AG09319 (cell line): ENCODE measurements around the gene MAFG.

ENCODE experiments used
- DNase-seq: peaks from one replicate; pipeline ENCODE4 v3.0.0-alpha.2; 2010; ENCODE audit warnings: low read depth; ENCODE audit errors: extremely low read depth
- TF ChIP-seq, protein P1 (sequence below): IDR thresholded peaks from 2 replicates; pipeline ENCODE4 v1.5.1; 2011; ENCODE audit warnings: low read depth, mild to moderate bottlenecking, inconsistent platforms, low read length, moderate library complexity

The MAFG gene

GRCh38 chr17:81951785-81952684 is 24.5 kb upstream of the MAFG start:
- DNase-seq, result no peak
- TF ChIP-seq, protein P1, sequence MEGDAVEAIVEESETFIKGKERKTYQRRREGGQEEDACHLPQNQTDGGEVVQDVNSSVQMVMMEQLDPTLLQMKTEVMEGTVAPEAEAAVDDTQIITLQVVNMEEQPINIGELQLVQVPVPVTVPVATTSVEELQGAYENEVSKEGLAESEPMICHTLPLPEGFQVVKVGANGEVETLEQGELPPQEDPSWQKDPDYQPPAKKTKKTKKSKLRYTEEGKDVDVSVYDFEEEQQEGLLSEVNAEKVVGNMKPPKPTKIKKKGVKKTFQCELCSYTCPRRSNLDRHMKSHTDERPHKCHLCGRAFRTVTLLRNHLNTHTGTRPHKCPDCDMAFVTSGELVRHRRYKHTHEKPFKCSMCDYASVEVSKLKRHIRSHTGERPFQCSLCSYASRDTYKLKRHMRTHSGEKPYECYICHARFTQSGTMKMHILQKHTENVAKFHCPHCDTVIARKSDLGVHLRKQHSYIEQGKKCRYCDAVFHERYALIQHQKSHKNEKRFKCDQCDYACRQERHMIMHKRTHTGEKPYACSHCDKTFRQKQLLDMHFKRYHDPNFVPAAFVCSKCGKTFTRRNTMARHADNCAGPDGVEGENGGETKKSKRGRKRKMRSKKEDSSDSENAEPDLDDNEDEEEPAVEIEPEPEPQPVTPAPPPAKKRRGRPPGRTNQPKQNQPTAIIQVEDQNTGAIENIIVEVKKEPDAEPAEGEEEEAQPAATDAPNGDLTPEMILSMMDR, result no peak

DNA sequence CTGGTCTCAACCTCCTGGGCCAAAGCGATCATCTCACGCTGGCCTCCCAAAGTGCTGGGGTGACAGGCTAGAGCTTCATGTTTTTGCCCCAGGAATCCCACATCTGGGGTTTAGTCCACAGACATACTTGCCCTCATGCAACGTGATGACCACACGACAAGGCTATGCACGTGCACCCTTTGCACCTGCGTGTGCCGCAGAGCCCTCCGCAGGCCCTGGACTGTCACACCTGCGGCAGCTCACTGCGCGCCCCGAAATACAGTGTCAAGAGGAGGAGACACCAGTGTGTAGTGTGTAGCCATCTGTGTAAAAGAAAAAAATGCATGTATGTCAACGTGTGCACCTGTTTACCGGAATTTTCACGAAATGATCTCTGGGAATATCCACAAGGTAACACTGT is 23.0 kb upstream of the MAFG start:
- no peak for DNase-seq

DNA sequence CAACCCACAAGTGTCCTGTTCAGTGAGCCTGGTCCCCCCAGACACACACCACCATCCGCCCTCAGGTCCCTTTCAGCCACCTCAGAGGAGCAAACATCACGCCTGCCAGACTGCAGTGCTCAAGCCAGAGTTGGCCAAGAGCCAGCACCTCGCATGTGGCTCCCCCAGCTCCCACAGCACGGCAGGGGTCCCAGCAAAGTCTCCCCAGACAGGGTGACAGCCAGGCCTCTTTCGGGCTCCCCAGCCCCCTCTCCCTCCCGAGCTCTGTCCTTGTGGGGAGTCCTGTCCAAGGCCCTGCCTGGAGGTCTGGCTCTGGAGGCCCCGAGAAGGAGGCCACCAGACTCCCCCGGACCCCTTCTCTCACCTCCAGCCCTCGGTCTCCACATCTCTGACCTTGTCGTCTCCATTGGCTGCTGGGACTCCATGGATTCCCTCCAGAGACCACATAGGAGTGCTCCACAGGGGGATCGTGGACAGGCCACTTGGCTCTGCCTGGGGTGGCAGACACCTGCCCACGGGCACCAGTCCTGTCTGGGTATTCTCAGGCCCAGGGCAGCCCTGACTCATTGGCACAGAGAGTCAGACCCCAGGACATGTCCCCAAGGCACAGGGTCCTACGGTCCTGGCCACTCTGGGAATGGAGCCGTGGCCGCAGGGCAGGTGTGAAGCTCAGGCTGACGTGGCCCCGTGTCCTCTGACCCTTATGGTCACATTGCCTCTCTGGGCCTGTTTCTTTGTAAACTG is 21.3 kb upstream of the MAFG start:
- TF ChIP-seq, protein P1, result no peak
- no peak for DNase-seq

More for the DNA sequence above, 23.0 kb upstream of the MAFG start:
- TF ChIP-seq, protein P1, result no peak

DNA sequence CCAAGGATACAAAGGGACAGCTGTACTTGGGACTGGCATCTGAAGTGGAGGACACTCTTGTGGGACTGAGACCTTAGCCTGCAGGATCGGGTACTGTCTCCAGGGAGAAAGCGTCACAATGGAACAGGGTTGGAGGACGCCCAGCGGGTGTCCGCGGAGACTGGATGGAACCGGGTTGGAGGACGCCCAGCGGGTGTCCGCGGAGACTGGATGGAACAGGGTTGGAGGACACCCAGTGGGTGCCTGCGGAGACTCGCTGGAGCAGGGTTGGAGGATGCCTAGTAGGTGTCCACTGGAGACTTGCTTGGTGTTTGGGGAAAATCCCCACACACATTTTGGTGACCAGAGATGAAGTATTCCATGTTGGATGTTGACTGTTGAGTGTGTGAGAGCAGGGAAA is 19.7 kb upstream of the MAFG start, which contains the start of gene MYADML2:
Gene MYADML2, minus strand, starts transcription at position 45 of the 400 bp plus-strand sequence. CDS start 5,492 bp downstream, outside the sequence.
- DNase-seq, result no peak
- TF ChIP-seq, protein P1, result no peak

DNA sequence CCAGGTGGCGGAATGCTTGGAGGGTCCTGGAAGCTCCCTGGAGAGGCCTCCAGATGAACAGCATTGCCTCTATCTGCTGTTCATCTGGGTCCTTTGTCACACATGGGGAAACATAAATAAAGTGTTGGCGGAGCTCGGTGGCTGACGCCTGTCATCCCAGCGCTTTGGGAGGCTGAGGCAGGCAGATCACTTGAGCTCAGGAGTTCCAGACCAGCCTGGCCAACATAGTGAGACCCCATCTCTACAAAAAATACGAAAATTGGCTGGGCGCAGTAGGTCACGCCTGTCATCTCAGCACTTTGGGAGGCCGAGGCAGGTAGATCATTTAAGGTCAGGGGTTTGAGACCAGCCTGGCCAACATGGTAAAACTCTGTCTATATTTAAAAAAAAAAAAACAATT is 17.3 kb upstream of the MAFG start:
- no peak for DNase-seq
- TF ChIP-seq, protein P1, result no peak

- no peak for DNase-seq
- TF ChIP-seq, protein P1, result no peak
These were observed 14.6 kb upstream of the MAFG start for GRCh38 chr17:81942167-81942553.
